ENCODE data around the gene NDE1.
"Not testable (repeated sequence)": the region's sequence is repeated elsewhere in the genome, so short reads cannot be mapped to it uniquely, and the experiment has no call there.

Gene NDE1

GRCh38 chr16:15650019-15650697 is at the start of gene NDE1:
Gene NDE1, plus strand, starts transcription at chr16:15650245. Its CDS starts 14,534 bp downstream, at chr16:15664779.
- Histone ChIP-seq H3K27me3 (ENCODE audit: control insufficient read depth, insufficient read depth, low read length) (no peaks in the 10 kb centered on the region), H3K9ac (ENCODE audit: low read length) (peak within 1 kb of the TSS; percentile 69), H3K9me3 (ENCODE audit: control insufficient read depth, low read depth, low read length) (no peaks in the 10 kb centered on the region), H3K4me1 (ENCODE audit: control insufficient read depth, low read depth, low read length) (no peaks in the 10 kb centered on the region), H3K36me3 (ENCODE audit: control insufficient read depth, low read depth, low read length) (no peaks in the 10 kb centered on the region), H3K4me3 (ENCODE audit: low read length) (peak within 1 kb of the TSS; percentile 92), H3K27ac (ENCODE audit: low read length) (no peak within 1 kb of the TSS)

- H3K27ac ChIP-seq (ENCODE audit: low read length), result no peak overlapping the region
- H3K9ac ChIP-seq (ENCODE audit: low read length), result no peak overlapping the region
- H3K4me1 ChIP-seq (ENCODE audit: control insufficient read depth, low read depth, low read length), result no peaks in the 10 kb centered on the region
- no peaks in the 10 kb centered on the region for H3K9me3 ChIP-seq (ENCODE audit: control insufficient read depth, low read depth, low read length)
- H3K27me3 ChIP-seq (ENCODE audit: control insufficient read depth, insufficient read depth, low read length), result no peaks in the 10 kb centered on the region
- no peak overlapping the region for H3K4me3 ChIP-seq (ENCODE audit: low read length)
- H3K36me3 ChIP-seq (ENCODE audit: control insufficient read depth, low read depth, low read length), result peaks cover 44% of the 10 kb centered on the region
Observed at GRCh38 chr16:15601212-15601879, 48.7 kb upstream of the NDE1 start.

GRCh38 chr16:15602285-15603044 is 47.6 kb upstream of the NDE1 start:
- Histone ChIP-seq H3K9me3 (ENCODE audit: control insufficient read depth, low read depth, low read length) (no peaks in the 10 kb centered on the region), H3K4me1 (ENCODE audit: control insufficient read depth, low read depth, low read length) (no peaks in the 10 kb centered on the region), H3K27ac (ENCODE audit: low read length) (no peak overlapping the region), H3K27me3 (ENCODE audit: control insufficient read depth, insufficient read depth, low read length) (no peaks in the 10 kb centered on the region), H3K9ac (ENCODE audit: low read length) (no peak overlapping the region), H3K36me3 (ENCODE audit: control insufficient read depth, low read depth, low read length) (peaks cover 40% of the 10 kb centered on the region), H3K4me3 (ENCODE audit: low read length) (no peak overlapping the region)

- no peaks in the 10 kb centered on the region for H3K9me3 ChIP-seq (ENCODE audit: control insufficient read depth, low read depth, low read length)
- no peak overlapping the region for H3K27ac ChIP-seq (ENCODE audit: low read length)
- H3K4me3 ChIP-seq (ENCODE audit: low read length), result no peak overlapping the region
- H3K36me3 ChIP-seq (ENCODE audit: control insufficient read depth, low read depth, low read length), result peaks cover 50% of the 10 kb centered on the region
- H3K9ac ChIP-seq (ENCODE audit: low read length), result no peak overlapping the region
- H3K4me1 ChIP-seq (ENCODE audit: control insufficient read depth, low read depth, low read length), result no peaks in the 10 kb centered on the region
- H3K27me3 ChIP-seq (ENCODE audit: control insufficient read depth, insufficient read depth, low read length), result no peaks in the 10 kb centered on the region
Observed at GRCh38 chr16:15604460-15605440, 45.3 kb upstream of the NDE1 start.

GRCh38 chr16:15605839-15606517 is 44.1 kb upstream of the NDE1 start:
- Histone ChIP-seq H3K36me3 (ENCODE audit: control insufficient read depth, low read depth, low read length) (peaks cover 53% of the 10 kb centered on the region), H3K27ac (ENCODE audit: low read length) (no peak overlapping the region), H3K9ac (ENCODE audit: low read length) (no peak overlapping the region), H3K4me3 (ENCODE audit: low read length) (no peak overlapping the region), H3K4me1 (ENCODE audit: control insufficient read depth, low read depth, low read length) (no peaks in the 10 kb centered on the region), H3K27me3 (ENCODE audit: control insufficient read depth, insufficient read depth, low read length) (no peaks in the 10 kb centered on the region), H3K9me3 (ENCODE audit: control insufficient read depth, low read depth, low read length) (no peaks in the 10 kb centered on the region)

- H3K36me3 ChIP-seq (ENCODE audit: control insufficient read depth, low read depth, low read length), result peaks cover 56% of the 10 kb centered on the region
- no peaks in the 10 kb centered on the region for H3K9me3 ChIP-seq (ENCODE audit: control insufficient read depth, low read depth, low read length)
- no peak overlapping the region for H3K27ac ChIP-seq (ENCODE audit: low read length)
- no peak overlapping the region for H3K4me3 ChIP-seq (ENCODE audit: low read length)
- H3K4me1 ChIP-seq (ENCODE audit: control insufficient read depth, low read depth, low read length), result no peaks in the 10 kb centered on the region
- H3K9ac ChIP-seq (ENCODE audit: low read length), result no peak overlapping the region
- H3K27me3 ChIP-seq (ENCODE audit: control insufficient read depth, insufficient read depth, low read length), result no peaks in the 10 kb centered on the region
Observed at GRCh38 chr16:15606518-15607220, 43.4 kb upstream of the NDE1 start.

GRCh38 chr16:15607221-15607699 is 42.8 kb upstream of the NDE1 start:
- not testable (repeated sequence) for H3K9me3 ChIP-seq (ENCODE audit: control insufficient read depth, low read depth, low read length); H3K4me3 ChIP-seq (ENCODE audit: low read length); H3K27ac ChIP-seq (ENCODE audit: low read length); H3K9ac ChIP-seq (ENCODE audit: low read length); H3K27me3 ChIP-seq (ENCODE audit: control insufficient read depth, insufficient read depth, low read length); H3K4me1 ChIP-seq (ENCODE audit: control insufficient read depth, low read depth, low read length)
- peaks cover 56% of the 10 kb centered on the region for H3K36me3 ChIP-seq (ENCODE audit: control insufficient read depth, low read depth, low read length)

GRCh38 chr16:15607700-15608396 is 42.2 kb upstream of the NDE1 start:
- Histone ChIP-seq H3K27me3 (ENCODE audit: control insufficient read depth, insufficient read depth, low read length) (no peaks in the 10 kb centered on the region), H3K4me1 (ENCODE audit: control insufficient read depth, low read depth, low read length) (no peaks in the 10 kb centered on the region), H3K4me3 (ENCODE audit: low read length) (no peak overlapping the region), H3K9me3 (ENCODE audit: control insufficient read depth, low read depth, low read length) (no peaks in the 10 kb centered on the region), H3K9ac (ENCODE audit: low read length) (no peak overlapping the region), H3K36me3 (ENCODE audit: control insufficient read depth, low read depth, low read length) (peaks cover 57% of the 10 kb centered on the region), H3K27ac (ENCODE audit: low read length) (no peak overlapping the region)

- no peaks in the 10 kb centered on the region for H3K9me3 ChIP-seq (ENCODE audit: control insufficient read depth, low read depth, low read length)
- H3K4me3 ChIP-seq (ENCODE audit: low read length), result no peak overlapping the region
- H3K4me1 ChIP-seq (ENCODE audit: control insufficient read depth, low read depth, low read length), result no peaks in the 10 kb centered on the region
- peaks cover 50% of the 10 kb centered on the region for H3K36me3 ChIP-seq (ENCODE audit: control insufficient read depth, low read depth, low read length)
- H3K27ac ChIP-seq (ENCODE audit: low read length), result no peak overlapping the region
- no peak overlapping the region for H3K9ac ChIP-seq (ENCODE audit: low read length)
- H3K27me3 ChIP-seq (ENCODE audit: control insufficient read depth, insufficient read depth, low read length), result no peaks in the 10 kb centered on the region
Observed at GRCh38 chr16:15608398-15609285, 41.4 kb upstream of the NDE1 start.
